ENCODE measurements around the gene PACRG.

- TF ChIP-seq CTCF (IDR thresholded peaks at IDR 0.05; ENCODE audit: poor library complexity, severe bottlenecking) = no peak
- no peak for TF ChIP-seq POLR2AphosphoS5 (IDR thresholded peaks at IDR 0.05)
- TF ChIP-seq EP300 (conservative IDR thresholded peaks at IDR 0.05; ENCODE audit: poor library complexity, severe bottlenecking) = no peak
- no peak for TF ChIP-seq EZH2 (IDR thresholded peaks at IDR 0.05; ENCODE audit: borderline replicate concordance, insufficient read depth, low read length, poor library complexity, severe bottlenecking)
- no peak for TF ChIP-seq REST (IDR thresholded peaks at IDR 0.05; ENCODE audit: borderline replicate concordance)
Measured at GRCh38 chr6:162960679-162961457, 233.1 kb downstream of the PACRG start.

Data from neural cell (in vitro differentiated cells).